WI38 (cell line): ENCODE measurements around the gene PCED1B.

Experiments
- H3K4me3 ChIP-seq: 2 replicates; pipeline ENCODE4 v1.5.1; 2011; ENCODE audit warnings: low read depth, mild to moderate bottlenecking, control low read depth, low read length
- CTCF ChIP-seq: IDR thresholded peaks from 2 replicates; pipeline ENCODE4 v1.5.1; 2012; ENCODE audit warnings: low read depth, mild to moderate bottlenecking, control low read depth, low read length

PCED1B gene

DNA sequence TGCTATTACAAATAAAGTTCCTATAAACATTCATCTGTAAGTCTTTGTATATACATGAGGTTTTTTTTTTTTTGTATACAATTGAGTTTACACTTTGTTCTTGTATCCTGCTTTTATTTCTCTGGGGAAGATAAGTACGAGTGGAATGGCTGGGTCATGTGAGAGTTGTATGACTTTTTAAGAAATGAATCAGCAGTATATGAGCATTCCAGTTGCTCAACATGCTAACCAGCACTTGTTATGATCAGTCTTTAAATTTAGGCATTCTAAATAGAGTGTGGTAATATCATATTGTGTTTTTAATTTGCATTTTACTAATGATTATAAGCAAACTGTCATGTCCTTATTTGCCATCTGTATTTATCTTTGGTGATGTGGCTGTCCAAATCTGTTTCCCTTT lies 45.0 kb downstream of the PCED1B start:
- no peak overlapping the region for H3K4me3 ChIP-seq
- TF ChIP-seq CTCF, result no peak

DNA sequence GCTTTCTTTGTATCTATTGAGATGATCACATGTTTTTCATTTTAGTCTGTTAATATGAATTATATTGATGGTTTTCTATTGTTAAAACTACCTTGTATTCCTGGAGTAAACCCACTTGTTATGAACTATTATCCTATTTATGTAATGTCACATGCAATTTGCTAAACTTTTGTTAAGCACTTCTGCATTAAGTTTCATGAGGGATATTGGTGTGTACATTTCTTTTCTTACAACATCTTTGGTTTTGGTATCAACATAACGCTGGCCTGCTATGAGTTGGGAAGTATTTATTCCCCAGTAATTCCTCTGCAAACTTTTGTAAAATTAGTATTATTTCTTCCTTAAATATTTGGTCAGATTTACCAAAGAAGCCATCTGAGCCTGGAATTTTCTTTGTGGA lies 46.8 kb downstream of the PCED1B start:
- TF ChIP-seq CTCF, result no peak
- H3K4me3 ChIP-seq, result no peak overlapping the region

DNA sequence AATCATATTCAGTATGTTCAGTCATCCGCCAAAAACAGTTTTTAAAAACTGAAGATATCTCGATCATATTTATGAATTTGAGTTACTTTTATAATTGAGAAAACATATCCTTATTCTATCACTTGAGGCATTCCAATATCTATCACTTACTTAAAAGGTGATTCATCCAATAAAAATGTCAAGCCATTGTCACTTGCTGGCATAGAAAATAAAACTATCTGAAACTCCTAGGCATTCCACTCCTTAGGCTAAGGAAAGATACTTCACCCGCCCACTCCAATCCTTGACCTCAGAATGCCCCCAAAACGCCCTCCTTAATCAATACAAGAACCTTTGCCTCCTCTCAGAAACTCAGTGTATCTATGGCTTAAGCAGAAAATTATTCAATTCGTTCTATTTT lies 51.6 kb downstream of the PCED1B start:
- H3K4me3 ChIP-seq, result no peak overlapping the region
- TF ChIP-seq CTCF, result no peak

- TF ChIP-seq CTCF, result no peak
- H3K4me3 ChIP-seq, result no peak overlapping the region
These were observed 54.6 kb downstream of the PCED1B start for GRCh38 chr12:47134005-47134404.

DNA sequence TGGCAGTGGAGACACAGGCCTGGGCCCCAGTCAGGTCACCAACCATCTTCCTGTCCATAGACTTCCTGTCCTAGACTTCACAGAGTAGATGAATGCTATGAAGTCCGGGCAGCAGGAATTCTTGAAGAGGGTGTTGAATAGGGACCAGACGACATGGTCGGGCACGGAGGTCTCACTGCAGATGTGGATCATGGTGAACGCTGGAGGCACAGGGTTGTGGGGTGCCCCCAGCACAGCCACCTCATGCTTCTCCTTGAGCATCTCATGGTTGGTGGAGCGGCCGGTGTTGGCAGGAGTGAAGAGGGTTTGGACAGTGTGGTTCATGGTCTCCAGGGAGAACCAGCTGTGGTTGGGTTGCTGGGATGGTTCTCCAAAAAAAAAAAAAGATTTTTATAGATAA lies 56.2 kb downstream of the PCED1B start:
- TF ChIP-seq CTCF, result no peak
- H3K4me3 ChIP-seq, result no peak overlapping the region

- no peak for TF ChIP-seq CTCF
- no peak overlapping the region for H3K4me3 ChIP-seq
These were observed 59.7 kb downstream of the PCED1B start for GRCh38 chr12:47139000-47139681.

DNA sequence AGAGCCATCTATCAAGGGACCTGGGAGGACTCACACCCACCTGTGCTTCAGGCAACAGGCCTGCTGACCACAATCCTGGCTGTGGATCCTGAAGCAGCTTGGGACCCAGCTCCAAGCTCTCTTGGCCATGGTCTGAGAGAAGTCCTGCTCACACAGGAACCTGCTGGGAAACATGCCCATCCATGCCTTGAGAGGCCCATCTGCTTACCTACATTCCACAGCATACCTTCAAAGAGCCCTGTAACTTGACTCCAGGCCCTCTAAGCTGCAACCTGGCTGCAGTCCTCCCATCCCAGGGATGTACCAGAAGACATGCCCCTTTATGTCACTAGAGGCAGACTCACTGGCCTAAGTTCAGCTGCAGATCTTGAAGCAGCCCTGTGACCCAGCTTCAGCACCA lies 62.0 kb downstream of the PCED1B start:
- no peak for TF ChIP-seq CTCF
- H3K4me3 ChIP-seq, result no peak overlapping the region
